Measurements from ENCODE around the gene COL25A1.

DNA sequence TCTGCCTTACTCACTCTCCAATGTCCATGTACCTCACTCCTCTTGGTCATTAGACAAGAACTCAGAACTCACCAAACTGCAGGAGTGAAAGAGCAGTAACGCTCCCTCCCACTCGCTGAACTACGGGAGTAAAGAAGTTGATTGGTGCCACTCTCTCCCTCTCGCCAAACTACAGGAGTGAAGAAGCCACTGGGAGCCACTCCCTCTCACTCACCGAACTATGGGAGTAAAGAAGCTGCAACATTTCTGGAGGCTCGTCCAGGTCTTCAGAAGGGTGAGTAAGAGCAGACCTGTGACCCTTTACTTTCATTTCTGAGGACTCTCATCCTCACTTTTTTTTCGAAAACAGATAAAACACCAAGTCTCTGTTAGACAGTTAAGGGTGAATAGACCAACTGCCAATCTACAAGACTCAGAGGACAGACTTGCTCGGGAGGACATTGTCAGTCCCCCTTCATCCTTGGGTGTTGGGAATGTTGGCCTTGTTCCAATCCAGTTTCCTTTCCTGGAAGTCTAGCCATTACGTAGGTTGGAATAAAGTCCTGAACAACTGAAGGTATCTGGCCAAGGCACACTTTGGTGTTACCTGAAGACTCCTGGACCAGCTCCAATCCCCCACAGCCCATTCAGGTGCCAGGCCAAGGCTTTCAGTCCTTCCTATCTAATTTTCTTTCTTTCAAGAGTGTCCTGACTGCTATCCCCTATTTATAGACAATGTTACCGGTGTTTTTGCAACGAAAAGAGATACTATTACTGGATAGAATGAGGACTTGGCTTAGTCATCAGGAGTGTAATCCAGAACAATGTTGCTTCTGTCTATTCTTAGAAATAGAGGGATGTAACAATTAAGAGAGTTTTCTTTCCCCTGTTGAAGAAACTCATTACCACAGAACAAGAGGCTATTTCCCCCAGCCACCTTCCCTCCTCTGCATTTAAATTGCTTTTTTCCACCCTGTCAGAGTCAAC lies 11.0 kb upstream of the COL25A1 start:
- no peak for TF ChIP-seq CTCF (IDR thresholded peaks at IDR 0.05)
- no peak for TF ChIP-seq POLR2AphosphoS5 (IDR thresholded peaks at IDR 0.05)
- no peak for TF ChIP-seq POLR2A (IDR thresholded peaks at IDR 0.05)
- TF ChIP-seq EP300 (IDR thresholded peaks at IDR 0.05), result no peak

Data from upper lobe of left lung (tissue), 4 donors.